Stimulated activated CD4-positive, alpha-beta T cell treated with anti-CD3 and anti-CD28 coated beads, TNF-alpha, amount 100 ng/mL, for 4 hours (primary cell): ENCODE measurements around the gene SLC22A23.

Experiments
- DNase-seq, 3 experiments: peaks; one replicate each; pipeline ENCODE4 v3.0.0-alpha.2; 2020; ENCODE audit warnings: low read depth in 3 of 3

Gene SLC22A23

DNA sequence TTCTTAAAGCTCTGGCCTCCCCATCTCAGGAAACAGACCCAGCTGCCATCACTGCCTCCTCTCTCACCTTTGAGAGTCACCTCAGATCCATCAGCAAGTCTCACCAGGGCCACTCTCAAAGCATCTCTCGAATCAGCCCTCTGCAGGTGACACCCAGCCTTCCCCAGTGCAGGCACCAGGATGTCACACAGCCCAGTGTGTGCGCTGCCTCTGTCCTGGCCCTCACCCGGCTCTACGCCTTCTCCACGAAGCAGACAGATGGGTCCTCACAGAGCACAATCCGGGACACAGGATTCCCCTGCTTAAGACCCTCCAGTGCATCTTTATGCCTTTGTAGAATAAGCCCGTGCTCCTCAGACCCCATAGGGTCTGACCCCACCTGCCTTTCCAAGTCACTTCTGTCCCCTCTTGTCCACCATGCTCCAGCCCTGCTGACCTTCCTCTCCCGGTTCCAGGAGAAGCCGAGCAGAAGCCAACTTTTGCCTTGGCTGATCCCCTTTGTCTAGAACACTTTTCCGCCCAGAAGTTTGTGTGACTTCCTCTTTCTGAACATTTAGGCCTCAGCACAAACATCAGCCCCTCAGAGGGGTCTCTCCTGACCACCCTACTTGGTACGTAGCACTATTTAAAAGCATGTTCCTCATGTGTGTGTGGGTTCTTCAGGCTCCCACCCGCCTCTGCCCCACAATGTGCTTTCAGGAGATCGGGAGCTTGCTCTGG lies 137.9 kb downstream of the SLC22A23 start:
- no peak for DNase-seq

DNA sequence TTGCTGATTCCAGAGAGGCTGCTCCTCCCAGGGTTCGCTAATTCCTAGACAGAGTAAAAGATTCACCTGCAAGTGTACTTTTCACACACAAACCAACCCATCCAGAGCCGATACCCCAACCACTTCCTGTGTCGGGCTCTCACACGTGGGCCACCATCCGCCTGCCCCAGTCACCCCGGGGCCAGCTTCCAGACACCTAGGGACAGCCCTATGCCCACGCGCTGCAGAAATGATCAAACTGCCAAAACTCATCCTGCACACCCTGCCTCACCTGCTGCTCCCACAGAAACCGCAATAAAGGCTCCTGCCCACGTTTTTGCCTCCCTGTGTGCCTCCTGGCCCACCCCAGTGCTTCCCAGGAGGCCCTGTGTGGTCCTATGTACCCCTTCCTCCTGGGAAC lies 138.6 kb downstream of the SLC22A23 start:
- peak in 1 of 3 experiments; percentile 2 for DNase-seq

DNA sequence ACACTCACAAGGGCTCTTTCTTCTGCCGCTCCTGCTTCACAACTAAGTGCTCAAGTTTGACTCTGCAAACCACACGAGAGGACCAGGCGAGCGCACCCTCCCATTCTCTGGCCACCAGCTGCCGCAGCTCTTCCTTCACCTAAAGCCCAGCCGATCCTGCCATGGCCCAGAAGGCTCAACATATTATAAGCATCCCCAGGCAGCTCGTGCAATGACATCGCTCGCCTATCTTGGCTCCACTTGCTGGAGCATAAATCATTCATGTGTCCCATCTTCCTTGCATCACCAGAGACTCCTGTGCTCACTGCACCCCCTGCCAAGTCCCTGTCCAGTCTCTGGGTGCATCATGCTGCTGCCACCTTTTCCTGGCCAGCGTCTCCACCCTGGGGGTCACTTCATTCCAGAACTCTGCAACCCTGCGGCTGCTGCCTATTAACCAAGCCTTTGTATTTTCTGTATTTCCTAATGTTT lies 139.1 kb downstream of the SLC22A23 start:
- DNase-seq = no peak

DNA sequence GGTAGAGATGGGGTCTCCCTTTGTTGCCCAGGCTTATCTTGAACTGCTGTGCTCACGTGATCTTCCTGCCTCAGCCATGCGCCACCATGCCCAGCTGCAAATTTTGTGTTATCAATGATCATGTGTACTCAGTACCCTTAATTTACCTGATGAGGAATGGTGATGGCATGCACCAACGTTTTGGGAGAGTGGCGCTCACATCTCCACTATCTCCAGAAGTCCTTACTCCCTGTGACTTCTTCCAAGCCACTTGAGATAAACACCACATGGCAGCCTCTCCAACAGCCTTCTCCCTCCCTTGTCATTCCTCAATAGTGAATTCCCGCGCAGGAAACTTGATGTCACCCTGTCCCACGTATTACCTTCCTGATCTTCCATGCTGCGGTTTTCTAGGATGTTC lies 140.0 kb downstream of the SLC22A23 start:
- no peak for DNase-seq

DNA sequence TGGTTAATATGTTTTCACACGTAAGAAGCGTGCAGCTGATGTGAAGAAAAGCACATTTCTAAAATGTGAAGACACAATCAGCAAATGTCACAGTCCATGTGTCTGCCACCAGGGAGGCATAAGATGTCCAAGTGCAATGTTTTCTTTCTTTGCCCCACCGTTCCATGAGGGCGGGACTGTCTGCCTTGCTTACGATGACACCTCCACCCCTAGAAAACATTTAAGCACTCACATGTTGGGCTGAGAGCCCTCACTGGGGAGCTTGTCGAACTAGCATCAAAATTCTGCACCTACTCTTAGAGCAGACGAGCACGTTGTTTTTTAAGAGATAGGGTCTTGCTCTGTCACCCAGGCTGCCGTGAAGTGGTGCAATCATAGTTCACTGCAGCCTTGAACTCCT lies 140.5 kb downstream of the SLC22A23 start:
- no peak for DNase-seq

DNA sequence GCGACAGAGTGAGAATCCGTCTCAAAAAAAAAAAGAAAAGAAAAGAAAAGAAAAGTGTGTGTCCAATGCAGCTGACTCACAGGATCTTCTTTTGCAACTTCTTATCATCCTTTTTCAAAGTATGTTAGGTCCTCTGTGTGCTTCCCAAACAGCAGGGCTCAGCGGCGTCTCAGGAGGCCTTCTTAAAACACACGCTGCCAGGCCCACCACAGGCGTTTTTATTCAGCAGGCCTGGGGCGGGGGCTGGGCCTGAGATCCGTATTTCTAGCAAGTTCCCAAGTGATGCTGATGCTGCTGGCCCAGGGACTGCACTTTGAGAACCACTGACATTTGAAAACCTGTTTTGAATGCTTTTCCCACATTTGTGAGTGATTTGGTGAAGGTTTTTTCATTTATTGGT lies 141.0 kb downstream of the SLC22A23 start:
- DNase-seq = no peak

DNA sequence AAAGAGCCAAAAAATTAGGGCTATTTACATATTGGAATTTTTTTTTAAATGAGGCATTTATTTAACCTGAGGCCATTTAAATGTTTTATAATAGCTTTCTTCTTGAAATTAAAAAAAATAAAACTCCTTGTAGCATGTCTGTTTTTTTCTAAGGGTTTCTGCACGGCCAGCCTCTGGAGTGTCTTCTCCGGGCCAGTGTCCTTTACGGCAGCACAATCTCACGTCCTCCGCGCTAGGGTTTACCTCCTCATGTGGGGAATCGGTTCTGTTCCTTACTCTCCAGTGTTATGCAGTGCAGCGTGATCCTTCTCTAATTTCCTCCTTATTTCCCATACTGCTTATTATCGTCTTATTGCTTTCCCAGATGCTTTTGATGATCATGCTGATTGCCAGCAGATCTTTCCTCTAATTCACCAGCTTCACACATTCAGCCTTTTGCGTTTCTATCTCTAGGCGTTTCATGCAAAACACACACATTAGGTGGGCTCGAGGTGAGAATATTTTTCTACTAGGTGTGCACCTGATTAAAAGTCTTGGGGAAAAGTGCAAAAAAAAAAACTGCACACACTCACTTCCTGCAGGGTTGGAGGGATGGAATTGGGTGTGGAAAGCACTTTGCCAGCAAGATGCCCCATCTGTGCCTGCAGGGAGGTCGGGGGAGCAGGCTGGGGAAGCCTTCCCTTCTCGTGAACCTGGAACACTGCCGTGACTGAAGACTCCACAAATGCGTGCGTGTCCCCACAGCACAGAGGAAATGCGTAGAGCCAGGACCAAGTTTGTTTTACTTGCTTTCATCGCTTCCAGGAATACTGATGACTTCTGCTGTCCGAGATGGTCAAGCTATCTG lies 142.0 kb downstream of the SLC22A23 start:
- DNase-seq = no peak

DNA sequence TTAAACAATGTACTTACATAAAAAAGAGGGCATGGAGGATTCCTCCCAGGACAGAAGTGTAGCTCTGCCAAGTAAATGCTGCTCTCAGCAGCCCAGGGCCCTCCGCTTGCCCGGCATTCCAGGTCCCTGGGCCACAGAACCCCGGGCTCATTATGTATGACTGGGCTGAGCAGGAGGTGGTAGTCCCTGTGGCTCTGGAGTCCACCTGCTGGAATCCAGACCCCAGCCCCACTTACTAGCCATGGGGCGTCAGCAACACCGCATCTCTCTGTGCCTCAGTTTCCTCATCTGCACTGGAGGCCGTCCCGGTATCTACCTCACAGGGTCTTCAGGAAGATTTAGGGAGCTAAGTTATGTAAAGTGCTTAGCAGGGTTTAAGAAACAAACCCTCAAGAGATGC lies 142.7 kb downstream of the SLC22A23 start:
- no peak for DNase-seq

DNA sequence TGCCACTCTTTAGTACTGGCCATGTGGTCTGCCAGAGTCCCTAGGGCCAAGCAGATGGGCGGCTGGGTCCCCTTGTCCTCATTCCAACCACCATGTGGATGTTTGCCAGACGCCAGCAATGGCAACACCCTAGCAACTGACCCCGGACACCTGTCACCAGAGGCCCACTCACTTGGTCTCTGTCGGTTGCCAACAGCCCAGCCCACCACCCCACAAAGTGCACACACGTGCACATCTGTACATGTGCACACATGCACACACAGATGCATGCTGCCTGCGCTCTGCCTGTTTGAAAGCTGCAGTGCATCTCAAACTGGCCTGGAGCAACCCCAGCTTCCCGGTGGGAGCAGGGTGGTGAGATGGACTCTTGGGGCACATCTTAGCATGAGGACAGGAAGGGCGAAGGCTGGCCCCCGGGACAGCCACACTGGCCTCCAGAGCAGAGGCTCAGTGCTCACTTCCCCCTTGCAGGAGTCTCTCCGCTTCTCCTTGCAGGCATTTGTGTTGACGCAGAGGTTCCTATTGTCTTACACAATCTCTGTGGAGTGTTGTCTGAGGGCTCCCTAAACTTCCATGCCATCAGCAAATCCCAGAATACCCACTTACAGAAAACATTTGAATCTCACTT lies 144.1 kb downstream of the SLC22A23 start:
- no peak for DNase-seq

DNA sequence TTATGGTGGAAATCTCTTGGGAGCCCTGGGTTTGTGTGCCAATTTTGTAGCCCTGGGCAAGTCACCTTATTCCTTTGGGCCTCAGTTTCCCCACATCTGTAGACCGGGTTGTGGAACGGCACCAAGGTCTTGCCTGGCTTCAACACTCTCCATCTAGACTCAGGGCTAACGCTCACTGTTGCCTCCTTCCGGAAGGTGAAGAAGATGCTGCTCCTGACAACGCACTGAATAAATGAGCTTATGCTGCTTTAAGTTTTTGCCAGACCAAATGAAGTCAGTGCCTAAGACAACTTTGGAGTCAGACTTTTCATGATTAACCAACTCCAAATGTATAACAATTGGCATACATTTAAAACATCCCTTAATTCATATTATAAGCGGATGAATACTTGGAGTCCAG lies 145.0 kb downstream of the SLC22A23 start:
- DNase-seq = no peak

DNA sequence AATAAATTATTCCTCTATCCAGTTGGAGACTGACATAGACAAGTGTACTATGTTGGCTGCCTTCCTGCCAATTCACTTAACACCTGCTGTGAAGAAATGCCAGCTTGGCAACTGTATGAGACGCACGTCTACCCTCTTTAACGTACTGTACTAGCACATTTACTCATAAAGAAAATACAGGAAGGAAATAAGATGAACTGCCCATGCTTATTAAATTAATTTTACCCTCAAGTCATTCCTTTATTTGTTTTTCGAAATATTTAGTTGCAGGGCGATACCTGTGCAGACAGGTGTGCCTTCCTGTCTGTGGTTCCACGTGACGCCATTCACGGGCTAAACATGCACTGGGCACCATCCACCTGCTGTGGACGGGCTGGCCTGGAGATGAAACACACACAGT lies 146.1 kb downstream of the SLC22A23 start:
- DNase-seq = no peak

DNA sequence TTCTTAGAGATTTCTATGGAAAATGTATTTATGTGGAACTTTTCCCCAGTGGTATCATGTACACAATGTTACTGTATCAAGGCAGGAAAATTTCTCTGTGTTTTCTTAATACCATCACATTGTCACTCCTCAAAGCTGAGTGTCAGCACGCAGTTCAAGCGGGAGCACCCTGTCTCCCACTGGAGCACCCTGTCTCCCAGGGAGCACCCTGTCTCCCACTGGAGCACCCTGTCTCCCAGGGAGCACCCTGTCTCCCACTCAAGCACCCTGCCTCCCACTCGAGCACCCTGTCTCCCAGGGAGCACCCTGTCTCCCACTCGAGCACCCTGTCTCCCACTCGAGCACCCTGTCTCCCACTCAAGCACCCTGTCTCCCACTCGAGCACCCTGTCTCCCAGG lies 146.8 kb downstream of the SLC22A23 start:
- no peak for DNase-seq

DNA sequence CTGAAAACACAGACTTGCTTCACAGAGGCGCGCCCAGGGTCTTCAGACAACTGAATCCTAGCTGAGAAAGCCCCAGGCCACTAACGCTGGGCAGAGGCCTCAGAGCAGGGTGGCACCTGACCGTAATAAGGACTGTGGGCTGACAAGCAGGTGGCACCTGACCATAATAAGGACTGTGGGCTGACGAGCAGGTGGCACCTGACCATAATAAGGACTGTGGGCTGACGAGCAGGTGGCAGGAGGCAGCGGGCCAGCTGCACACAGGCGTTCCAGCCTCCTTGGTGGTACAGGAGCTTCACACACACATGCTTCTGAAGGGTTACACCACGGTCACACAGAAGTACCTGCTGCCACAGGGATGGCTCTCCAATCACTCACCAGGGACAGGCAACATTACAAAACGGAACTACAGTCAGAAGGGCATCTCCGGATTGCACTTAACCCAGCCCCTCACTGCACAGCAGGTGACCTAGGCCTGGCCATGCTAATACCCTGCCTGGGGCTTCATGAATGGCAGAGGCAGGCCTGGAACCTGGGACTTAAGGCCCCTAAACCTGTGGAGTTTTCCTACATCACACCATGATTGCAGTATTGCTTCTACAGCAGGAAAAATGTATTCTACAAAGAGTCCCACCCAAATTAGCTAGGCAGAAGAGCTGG lies 147.3 kb downstream of the SLC22A23 start:
- no peak for DNase-seq

DNA sequence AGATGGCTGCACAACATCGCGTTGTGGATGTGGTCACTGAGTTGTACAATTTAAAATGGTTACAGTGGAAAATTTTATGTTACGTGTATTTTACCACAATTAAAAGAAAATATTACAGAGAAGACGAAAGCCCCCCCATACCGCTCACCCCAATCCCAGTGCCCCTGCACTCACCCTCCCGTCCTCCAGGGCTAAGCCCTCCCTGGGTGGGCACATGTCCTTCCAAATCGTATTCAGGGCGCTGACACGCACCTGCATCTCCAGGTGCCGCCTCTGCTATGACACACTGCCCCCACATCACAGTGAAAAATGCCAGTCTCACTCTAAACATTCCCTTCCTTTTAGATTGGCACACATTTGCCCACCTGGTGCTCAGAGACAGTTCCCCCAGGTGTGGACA lies 148.7 kb downstream of the SLC22A23 start:
- no peak for DNase-seq

DNA sequence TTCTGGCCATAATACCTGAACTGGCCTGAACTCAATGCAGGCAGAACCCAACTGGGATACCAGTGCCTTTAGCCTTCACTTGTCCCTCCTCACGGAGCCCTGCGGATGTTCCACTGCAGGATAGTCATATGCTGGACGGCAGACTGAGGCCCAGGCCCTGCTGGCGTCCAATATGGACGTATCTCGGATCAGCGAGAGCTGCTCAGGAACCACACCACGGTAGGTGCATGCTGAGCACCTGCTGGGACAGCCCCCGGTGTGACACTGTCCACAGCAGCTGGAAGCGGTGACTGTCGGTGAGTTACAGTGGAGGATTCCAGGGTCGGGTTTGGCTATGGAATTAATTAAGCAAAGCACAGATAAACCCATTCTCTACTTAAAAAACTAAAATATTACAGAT lies 149.4 kb downstream of the SLC22A23 start:
- DNase-seq = no peak

DNA sequence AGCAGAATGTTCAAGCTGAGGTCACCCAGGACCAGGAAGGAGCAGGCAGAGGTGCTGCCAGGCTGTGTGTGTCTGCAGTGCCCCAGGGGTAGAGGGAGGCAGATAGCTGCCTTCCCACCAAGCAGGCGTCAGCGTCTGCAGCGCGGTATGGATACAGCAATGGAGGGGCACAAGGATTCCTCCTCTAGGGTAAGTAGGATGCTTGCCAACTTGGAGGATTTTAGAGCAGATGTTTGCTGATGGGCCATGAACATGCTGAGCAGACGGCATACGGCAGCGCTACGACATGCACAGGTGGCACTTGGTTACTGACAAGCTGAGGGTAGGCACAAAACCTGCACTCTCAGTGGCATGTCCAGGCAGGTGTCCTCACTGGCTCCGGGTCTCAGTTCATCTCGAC lies 150.0 kb downstream of the SLC22A23 start:
- no peak for DNase-seq

DNA sequence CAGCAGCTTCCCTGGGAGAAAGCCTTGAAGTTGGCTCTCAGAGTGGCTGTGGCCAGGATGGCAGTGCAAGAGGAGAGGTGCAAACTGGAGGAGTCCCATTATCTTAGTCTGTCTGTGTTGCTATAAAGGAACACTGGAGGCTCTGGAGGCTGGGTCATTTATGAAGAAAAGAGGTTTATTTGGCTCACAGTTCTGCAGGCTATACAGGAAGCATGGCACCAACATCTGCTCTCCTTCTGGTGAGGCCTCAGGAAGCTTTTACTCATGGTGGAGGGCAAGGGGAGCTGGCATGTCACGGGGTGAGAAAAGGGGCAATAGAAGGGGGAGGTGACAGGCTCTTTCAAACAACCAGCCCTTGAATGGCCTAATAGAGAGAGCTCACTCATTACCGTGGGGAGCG lies 151.0 kb downstream of the SLC22A23 start:
- DNase-seq = no peak

DNA sequence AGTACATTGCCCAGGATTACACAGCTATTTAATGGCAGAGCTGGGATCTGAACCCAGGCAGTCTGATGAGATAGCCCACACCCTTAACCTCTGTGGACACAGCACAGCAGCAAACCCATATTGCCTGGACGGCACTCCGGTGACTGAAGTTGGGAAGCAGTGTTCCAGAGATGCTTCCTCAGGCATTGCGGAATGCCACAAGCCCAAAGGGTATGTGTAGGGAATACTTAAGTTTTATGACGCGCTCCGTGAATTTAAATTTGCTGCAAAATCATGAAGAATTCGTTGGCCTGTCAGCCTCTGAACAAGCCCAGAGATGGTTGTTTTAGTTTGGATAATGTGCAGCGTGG lies 151.7 kb downstream of the SLC22A23 start:
- DNase-seq = no peak

DNA sequence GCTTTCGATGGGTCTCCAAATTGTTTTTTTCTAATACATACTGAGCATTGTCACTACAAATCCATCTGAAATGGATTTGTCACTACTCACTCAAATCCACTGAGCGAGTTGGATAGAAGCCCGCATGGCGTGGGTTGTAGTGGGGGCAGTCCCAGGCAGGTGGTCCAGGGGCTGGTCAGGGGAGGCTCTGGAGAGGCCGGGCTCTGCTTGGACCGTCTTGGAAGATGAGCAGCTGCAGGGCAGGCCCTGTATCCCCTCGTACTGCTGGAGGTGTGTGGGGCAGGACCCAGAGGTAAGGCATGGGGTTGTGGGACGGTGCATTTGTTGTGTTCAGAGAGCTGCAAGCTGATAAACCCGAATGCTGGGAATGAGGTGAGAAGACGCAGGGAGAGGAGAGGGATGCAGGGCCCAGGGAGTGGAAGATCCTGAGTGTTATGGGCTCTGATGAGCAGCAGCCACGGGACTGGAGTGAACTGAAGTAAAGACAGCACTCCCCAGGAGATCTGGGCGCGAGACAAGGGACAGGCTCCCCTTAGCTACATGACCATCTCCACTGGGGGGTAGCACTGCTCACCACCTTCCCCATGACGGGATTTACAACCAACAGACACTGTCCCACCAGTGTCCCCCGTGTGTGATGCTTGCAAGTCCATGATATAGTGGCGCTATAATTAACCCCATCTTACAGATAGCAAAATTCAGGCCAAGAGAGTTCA lies 152.2 kb downstream of the SLC22A23 start:
- DNase-seq = no peak

DNA sequence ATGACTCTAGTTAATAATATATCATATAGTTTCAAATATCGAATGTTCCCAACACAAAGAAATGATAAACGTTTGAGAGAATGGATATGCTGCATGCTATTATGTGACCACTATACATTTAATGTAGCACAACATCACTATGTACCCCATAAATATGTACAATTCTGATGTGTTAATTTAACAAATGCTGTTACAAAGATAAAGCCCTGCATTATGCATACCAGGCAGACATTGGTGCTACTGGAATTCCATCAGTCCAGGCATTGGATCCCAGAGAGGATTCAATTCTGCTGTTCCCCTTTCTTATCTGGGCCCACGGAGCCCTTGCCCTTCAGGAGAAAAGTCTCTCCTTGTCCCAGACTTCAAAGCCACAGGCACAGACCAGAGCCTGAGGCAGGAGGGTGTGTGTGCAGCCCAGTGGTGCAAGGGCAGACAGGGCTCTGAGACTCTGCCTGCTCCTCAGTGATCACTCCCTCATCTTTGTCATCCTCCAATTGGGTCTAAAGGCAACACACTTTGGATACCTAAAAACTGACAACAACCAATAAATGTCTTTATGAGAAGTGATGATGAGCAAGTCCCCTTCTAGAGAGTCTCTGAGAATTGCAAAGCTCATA lies 152.9 kb downstream of the SLC22A23 start:
- no peak for DNase-seq

DNA sequence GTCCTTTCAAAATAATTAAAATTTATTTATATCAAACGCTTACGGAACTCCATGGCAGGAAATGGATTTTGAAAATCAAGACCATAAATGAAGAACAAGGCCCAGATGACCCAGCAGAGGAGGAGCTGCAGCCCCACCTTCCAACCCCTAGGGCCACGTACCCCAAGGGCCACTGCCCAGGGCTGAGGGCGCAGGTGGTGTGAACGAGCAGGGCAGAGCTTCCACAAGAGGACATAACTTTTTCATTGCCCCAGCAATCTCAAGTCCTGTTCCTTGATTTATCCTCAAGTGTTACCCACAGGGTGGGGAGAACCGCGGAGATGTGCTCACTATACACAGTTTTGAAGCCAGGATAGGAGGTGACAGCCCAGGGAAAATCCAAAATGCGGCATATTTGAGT lies 155.3 kb downstream of the SLC22A23 start:
- DNase-seq = no peak
